HG03439 (cell line): Measurements from ENCODE around the gene CHAD.

Source experiments
- ATAC-seq: cut with Tn5 transposase; IDR thresholded peaks from one replicate; pipeline ENCODE4 v1.9.1; 2021; ENCODE audit warnings: mild to moderate bottlenecking, moderate library complexity; ENCODE audit not compliant: unreplicated experiment

Gene CHAD, protein sequence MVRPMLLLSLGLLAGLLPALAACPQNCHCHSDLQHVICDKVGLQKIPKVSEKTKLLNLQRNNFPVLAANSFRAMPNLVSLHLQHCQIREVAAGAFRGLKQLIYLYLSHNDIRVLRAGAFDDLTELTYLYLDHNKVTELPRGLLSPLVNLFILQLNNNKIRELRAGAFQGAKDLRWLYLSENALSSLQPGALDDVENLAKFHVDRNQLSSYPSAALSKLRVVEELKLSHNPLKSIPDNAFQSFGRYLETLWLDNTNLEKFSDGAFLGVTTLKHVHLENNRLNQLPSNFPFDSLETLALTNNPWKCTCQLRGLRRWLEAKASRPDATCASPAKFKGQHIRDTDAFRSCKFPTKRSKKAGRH

DNA sequence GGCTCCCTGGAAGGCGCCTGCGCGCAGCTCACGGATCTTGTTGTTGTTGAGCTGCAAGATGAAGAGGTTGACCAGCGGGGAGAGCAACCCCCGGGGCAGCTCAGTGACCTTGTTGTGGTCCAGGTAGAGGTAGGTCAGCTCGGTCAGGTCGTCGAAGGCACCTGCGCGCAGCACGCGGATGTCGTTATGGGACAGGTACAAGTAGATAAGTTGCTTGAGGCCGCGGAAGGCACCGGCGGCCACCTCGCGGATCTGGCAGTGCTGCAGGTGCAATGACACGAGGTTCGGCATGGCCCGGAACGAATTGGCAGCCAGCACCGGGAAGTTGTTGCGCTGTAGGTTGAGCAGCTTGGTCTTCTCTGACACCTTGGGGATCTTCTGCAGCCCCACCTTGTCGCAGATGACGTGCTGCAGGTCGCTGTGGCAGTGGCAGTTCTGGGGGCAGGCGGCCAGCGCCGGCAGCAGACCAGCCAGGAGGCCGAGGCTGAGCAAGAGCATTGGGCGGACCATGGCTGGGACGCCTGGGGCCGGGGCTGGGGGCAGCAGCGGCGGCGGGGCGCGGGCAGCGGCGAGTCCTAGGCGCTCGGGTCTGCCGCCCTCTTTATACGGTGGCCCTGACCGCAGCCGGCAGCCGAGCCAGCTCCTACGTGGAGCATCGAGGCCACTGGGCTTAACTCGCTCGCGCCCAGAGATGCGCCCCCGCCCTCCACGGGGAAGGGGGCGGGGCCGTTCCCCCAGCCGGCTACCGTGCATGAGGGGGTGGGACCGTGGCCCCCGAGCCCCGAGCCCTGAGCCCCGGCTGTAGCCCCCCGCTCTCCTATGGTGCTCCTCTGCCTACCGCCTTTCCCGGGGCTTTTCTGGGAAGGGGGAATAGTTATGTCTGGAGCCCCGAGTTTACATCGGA, at the start of gene CHAD:
TSS of gene CHAD (minus strand) at position 577 of the 904 bp plus-strand sequence. CDS start at position 510, 67 bp downstream.
- ATAC-seq, result no peak

DNA sequence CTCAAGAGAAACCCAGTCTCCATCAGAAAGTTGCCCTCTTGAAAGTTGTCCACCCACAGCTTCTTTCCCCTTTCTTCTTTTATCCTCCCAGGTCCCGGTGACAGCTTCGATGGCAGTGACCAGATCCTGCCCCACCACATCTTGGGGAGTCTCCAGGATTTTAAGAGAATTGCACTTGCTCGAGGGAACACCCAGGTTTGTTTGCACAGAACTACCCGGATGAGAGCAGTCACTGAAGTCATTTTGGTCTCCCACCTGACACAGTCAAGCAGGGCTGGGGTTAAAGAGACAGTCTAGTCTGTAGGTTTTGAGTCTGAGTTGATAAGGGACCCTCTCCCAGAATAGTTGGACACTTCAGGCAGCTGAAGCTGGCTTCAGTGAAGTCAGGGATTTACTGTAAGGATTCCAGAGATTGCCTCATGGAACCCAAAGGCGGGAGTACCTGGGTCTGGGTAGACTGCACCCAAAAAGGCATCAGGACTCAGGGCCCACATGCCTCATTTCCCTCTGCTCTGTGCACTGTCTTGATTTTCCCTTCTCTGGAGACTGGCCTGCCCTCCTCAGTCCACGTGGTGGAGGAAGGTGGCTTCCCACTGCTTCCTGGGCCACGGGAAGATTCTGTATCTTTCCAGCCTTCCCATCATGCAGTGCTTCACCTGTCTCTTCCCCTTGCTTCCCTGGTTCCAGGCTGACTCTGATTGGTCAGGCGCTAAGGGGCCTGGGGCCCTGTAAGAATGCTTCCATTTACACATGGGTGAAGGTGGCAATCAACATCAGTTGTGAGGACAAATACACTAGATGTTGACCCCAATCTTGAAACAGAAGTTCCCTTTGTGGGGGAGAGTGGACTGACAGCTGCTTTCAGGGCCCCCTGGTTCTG, 49.1 kb upstream of the CHAD start:
- ATAC-seq, result no peak

DNA sequence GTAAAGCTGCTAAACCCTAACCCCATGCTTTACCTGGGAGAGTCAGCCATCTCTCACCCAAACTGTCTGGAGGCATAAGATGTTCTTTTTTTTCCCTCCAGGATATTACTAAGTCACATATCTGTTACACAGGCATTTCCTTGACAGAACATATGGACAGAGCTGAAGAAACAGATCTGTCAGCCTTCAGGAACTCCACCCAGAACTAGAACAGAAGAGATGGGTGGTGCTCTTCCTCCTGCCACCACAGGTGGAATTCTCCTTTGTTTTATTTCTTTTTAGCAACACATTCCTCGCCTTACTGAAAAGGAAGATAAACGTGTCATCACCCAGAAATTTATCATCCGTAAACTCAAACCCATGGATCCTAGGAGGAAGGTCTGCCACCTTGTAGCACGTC, 48.3 kb upstream of the CHAD start:
- ATAC-seq, result no peak

GRCh38 chr17:50514936-50515702, 46.4 kb upstream of the CHAD start:
- ATAC-seq, result no peak

DNA sequence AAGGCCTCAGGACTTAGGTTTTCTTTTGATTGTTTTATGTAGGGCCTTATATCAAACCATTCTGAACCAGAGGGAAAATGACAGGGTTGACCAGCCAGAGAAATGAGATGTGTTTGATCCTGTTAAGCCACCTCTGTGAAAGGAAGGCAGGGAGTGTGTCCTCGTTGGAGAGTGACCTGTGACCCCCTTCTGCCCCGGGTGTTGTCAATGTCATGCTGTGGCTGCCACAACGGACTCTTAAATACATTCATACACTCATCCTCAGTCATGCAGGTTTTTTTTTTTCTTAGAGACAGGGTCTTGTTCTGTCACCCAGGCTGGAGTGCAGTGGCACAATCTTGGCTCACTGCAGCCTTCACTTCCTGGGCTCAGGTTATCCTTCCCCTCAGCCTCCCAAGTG, 45.7 kb upstream of the CHAD start:
- no peak for ATAC-seq

DNA sequence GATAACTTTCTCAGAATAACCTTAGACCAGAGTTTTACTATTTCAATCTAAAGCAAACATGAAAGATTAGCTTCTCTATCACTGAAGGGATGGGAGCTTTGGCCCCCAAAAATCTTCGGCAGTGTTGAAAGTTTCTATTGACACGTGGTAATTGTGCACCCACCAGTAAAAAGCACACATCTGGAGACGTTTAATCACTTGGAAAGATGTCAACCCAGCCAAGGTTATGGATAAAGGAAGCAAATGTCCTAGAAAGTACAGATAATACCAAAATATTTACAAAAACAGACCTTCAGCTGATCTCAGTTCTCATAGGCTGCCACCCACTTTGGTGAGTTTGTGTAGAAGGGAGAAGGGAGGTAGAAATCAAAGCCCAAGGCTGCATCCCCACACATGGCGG, 44.8 kb upstream of the CHAD start:
- no peak for ATAC-seq

DNA sequence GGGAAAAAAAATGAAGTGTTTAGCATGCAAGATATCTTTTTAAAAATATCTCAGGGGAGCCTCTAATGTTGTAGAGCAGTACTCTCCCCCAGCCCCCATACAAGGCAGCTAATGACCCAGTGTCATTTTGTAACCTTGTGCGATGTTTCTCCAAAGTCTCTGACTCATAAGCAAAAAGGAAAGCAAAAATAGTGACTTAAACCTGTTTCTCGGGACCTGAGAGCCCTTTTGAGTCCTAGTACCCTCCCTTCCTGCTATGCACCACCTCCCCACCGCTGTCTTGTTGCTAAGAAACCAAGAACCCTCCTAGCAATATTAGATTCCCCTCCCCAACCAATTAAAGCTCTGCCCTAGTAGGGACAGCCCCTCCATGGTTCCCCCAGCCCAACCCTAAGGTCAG, 42.4 kb upstream of the CHAD start:
- peak; percentile 69 for ATAC-seq

- no peak for ATAC-seq
These were observed 40.1 kb upstream of the CHAD start for GRCh38 chr17:50508573-50509460.

GRCh38 chr17:50507871-50508572, 39.3 kb upstream of the CHAD start, which contains the start of gene MYCBPAP:
MYCBPAP (plus strand) TSS chr17:50508439; CDS start chr17:50508675, 236 bp downstream.
- ATAC-seq, result peak; percentile 41

- no peak for ATAC-seq
These were observed 37.6 kb upstream of the CHAD start for GRCh38 chr17:50506298-50506697.

- no peak for ATAC-seq
These were observed 37.0 kb upstream of the CHAD start for GRCh38 chr17:50505591-50506130.

DNA sequence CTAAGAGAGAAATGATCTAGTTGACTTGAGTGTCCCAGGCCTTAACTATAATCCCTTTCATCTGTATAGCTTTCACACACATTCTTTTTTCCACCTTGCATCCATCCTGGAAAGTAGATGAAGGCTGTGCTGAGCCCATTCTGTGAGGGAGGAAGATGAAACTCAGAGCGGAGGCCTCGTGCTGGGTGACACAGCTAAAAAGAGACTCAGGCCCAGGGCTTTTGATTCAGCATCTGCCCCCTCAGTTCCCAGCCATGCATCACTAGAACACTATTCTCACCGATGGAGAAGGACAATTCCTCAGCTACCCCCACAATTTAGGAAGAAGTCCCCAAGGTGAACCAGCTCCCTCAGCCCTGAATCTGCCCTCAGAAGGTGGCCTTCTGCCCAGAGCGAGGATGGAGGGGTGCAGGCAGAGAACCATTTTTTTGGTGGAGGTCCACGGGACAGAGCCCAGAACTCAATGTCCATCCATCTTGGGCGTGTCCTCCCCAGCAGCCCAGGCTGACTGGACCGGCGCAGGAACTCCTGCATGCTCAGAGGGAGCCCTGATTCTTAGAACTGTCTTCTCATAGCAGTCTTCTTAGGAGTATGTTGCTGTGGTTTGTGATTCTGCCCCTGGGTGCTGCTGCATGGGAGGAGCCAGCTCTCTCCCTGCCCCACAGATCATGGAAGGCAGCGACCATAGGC, 33.8 kb upstream of the CHAD start:
- ATAC-seq, result no peak

DNA sequence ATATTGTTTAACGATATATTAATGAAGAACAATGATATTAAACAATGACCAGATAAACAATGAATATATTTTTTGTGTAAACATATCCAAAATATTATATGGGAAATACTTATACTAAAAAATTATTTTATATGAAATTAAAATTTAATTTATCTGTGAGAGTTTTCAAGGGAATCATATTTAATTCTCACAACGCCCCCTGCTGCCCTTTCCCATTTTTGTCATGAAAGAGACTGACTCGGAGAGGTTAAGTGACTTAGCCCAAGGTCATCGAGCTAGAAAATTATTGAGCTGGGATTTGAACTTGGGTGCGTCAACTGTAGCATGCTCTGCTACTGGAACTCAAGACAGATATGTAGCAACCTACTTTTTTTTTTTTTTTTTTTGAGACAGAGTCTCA, 32.4 kb upstream of the CHAD start:
- no peak for ATAC-seq

DNA sequence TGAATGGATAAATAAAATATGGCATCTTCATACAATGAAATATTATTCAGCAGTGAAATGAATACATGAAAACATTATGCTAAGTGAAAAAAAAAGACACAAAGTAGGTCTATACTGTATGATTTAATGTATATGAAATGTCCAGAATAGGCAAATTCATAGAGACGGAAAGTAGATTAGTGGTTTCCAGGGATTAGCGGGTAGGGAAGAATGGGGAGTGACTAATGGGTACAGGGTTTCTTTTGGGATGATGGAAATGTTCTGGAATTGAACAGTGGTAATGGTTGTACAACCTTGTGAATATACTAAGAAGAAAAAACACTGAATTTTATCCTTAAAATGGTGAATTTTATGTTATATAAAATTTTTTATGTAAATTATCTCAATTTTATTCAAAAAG, 31.0 kb upstream of the CHAD start:
- ATAC-seq, result no peak

DNA sequence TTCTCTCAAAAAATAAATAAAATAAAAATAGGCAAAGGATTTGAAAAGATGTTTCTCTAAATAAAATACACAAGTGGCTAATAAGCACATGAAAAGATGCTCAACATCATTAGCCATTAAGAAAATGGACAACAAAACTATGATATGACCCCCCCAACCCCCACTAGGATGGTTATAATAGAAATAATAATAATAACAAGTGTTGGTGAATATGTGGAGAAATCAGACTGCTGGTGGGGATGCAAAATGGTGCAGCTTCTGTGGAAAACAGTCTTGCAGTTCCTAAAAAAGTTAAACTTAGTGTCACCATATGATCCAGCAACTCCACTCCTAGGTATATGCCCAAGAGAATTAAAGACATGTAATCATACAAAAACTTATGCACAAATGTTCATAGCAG, 30.6 kb upstream of the CHAD start:
- ATAC-seq, result no peak

DNA sequence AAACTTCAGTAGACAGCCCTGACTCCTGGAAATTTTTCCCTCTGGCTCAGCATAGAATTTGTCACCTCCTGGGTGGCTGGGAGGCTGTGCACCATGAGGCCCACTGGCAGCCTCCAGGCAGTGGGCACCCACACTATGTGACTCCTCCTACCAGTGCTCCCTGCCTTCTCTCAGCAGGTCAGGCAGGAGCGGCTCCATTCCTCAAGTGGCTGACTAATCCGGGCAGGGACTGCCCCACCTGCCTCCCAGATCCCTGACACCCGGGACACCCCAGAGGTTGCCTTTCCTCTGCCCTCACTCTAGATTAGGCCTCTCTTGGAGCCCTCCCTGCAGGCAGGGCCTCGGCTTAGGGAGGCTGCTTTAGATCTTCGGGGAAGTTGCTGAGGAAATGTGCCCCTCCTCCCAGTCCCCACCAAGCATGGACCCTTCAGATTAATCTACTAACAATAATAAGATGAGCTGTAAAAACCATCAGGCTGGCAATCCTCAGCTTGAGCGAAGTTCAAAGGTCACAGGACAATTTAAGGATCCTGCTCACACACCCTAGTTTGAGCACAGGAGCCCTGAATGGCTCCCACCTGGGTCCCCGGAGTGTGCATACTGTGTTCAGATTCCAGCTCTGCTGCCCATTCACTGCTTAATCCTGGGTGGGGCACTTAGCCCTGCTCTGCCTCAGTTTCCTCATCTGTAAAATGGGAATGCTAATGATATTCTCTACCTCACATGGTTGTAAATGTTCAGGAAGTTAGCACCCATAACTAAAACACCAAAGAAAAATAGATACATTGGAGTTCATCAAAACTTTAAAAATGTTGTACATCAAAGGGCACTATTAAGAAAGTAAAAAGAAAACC, 29.6 kb upstream of the CHAD start:
- ATAC-seq, result no peak

DNA sequence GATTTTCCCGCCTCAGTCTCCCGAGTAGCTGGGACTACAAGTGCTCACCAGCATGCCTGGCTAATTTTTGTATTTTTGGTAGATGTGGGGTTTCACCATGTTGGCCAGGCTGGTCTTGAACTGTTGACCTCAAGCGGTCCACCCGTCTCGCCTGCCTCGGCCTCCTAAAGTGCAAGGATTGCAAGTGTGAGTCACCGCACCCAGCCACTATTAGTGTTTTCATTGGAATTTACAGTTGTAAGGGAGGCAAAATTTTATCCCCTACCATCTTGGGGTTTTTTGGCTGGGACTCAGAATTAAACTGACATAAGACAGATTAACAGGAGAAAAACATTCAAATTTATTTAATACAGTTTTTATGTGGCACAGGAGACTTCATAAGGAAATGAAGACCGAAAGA, 27.2 kb upstream of the CHAD start:
- no peak for ATAC-seq
